Hepatocyte (in vitro differentiated cells): Measurements from ENCODE around the gene PDZD7. TPM values are rescaled to one million over a fixed set of nuclear protein-coding genes. Genes with fewer than 3 reads are reported as not detected.

Experiments used
- DNase-seq: peaks from one replicate; pipeline ENCODE4 v3.0.0-alpha.2; 2016; ENCODE audit warnings: low spot score
- H2AFZ ChIP-seq: fragments of 200-600 bp; sonication (generic); 2 replicates; pipeline ENCODE4 v1.6.0; 2016; ENCODE audit warnings: antibody characterized with exemption, mild to moderate bottlenecking
- H3K27ac ChIP-seq: fragments of 200-600 bp; sonication (generic); 2 replicates; pipeline ENCODE4 v1.5.1; 2016; ENCODE audit warnings: mild to moderate bottlenecking
- H3K27me3 ChIP-seq: fragments of 200-600 bp; sonication (generic); 2 replicates; pipeline ENCODE4 v1.6.1; 2016
- H3K36me3 ChIP-seq: fragments of 200-600 bp; sonication (generic); replicated peaks from 2 replicates; pipeline ENCODE4 v1.5.1; 2016; ENCODE audit warnings: low read depth; ENCODE audit not compliant: insufficient read depth
- H3K4me1 ChIP-seq: fragments of 200-600 bp; sonication (generic); 2 replicates; pipeline ENCODE4 v1.5.1; 2016; ENCODE audit warnings: mild to moderate bottlenecking, moderate library complexity; ENCODE audit not compliant: insufficient read depth
- H3K4me2 ChIP-seq: fragments of 200-600 bp; sonication (generic); 2 replicates; pipeline ENCODE4 v1.6.0; 2016
- H3K4me3 ChIP-seq: fragments of 200-600 bp; sonication (generic); 2 replicates; pipeline ENCODE4 v1.5.1; 2016; ENCODE audit warnings: mild to moderate bottlenecking
- H3K79me2 ChIP-seq: fragments of 200-600 bp; sonication (generic); 2 replicates; pipeline ENCODE4 v1.6.0; 2017; ENCODE audit warnings: mild to moderate bottlenecking
- H3K9me2 ChIP-seq: fragments of 200-600 bp; sonication (generic); replicated peaks from 2 replicates; pipeline ENCODE4 v1.6.0; 2017; ENCODE audit warnings: mild to moderate bottlenecking; ENCODE audit not compliant: insufficient read depth
- H3K9me3 ChIP-seq: fragments of 200-600 bp; sonication (generic); 2 replicates; pipeline ENCODE4 v1.5.1; 2016; ENCODE audit warnings: low read depth, mild to moderate bottlenecking
- H4K20me1 ChIP-seq: fragments of 200-600 bp; sonication (generic); 2 replicates; pipeline ENCODE4 v1.6.0; 2016; ENCODE audit warnings: mild to moderate bottlenecking; ENCODE audit not compliant: insufficient read depth, poor library complexity, severe bottlenecking
- CTCF ChIP-seq: fragments of 200-600 bp; sonication (generic); IDR thresholded peaks from 2 replicates; pipeline ENCODE4 v1.5.1; 2016; ENCODE audit warnings: antibody characterized with exemption, mild to moderate bottlenecking; ENCODE audit not compliant: poor library complexity
- EZH2 ChIP-seq: fragments of 200-600 bp; sonication (generic); IDR thresholded peaks from 2 replicates; pipeline ENCODE4 v1.6.1; 2016; ENCODE audit warnings: antibody characterized with exemption, mild to moderate bottlenecking, borderline replicate concordance
- EZH2phosphoT487 ChIP-seq: fragments of 200-600 bp; sonication (generic); IDR thresholded peaks from one replicate; pipeline ENCODE4 v1.6.1; 2018; ENCODE audit warnings: antibody characterized with exemption, mild to moderate bottlenecking, low read depth, moderate library complexity; ENCODE audit not compliant: unreplicated experiment, severe bottlenecking
- WGBS: methylation state at CpG from one replicate; pipeline ENCODE4 v1.1.6; 2016; ENCODE audit warnings: low lambda C conversion rate; ENCODE audit errors: missing lambda C conversion rate; 5-methylcytosine and 5-hydroxymethylcytosine counted together
- polyA plus RNA-seq: library from polyadenylated mRNA; unstranded; fragments of >200 nt; fragmentation: Nextera tagmentation; extraction: Ambion mirVana; gene quantifications from 2 replicates; pipeline ENCODE4 v1.2.1, GENCODE V29; 2016
- total RNA-seq: library from RNA; depleted of rRNA; stranded (reverse); fragments of >200 nt; gene quantifications from 2 replicates; pipeline ENCODE4 v1.2.3, GENCODE V29; 2014

The PDZD7 gene
- total and polyA plus RNA-seq, 2 experiments from 2014 or later: 6.0 to 8.4 TPM

GRCh38 chr10:101021239-101021638 is 9.7 kb downstream of the PDZD7 start:
- H3K9me2 ChIP-seq: no peaks in the 10 kb centered on the region
- no peak overlapping the region for H3K27ac ChIP-seq
- H3K36me3 ChIP-seq: no peaks in the 10 kb centered on the region
- WGBS: 82% methylated on average over 4 of the region's 4 CpGs
- no peak for DNase-seq
- no peaks in the 10 kb centered on the region for H3K9me3 ChIP-seq
- no peaks in the 10 kb centered on the region for H4K20me1 ChIP-seq
- no peak overlapping the region for H2AFZ ChIP-seq
- H3K4me3 ChIP-seq: no peak overlapping the region
- TF ChIP-seq EZH2 (no peak), CTCF (no peak), EZH2phosphoT487 (no peak)
- peaks cover 4% of the 10 kb centered on the region for H3K27me3 ChIP-seq
- no peaks in the 10 kb centered on the region for H3K79me2 ChIP-seq
- H3K4me1 ChIP-seq: peaks cover 9% of the 10 kb centered on the region
- no peak overlapping the region for H3K4me2 ChIP-seq

GRCh38 chr10:101020427-101021075 is 10.4 kb downstream of the PDZD7 start:
- peaks cover 9% of the 10 kb centered on the region for H3K4me1 ChIP-seq
- no peaks in the 10 kb centered on the region for H4K20me1 ChIP-seq
- DNase-seq: no peak
- 82% methylated on average over 10 of the region's 10 CpGs for WGBS
- TF ChIP-seq EZH2 (no peak), CTCF (no peak), EZH2phosphoT487 (no peak)
- no peaks in the 10 kb centered on the region for H3K9me3 ChIP-seq
- no peak overlapping the region for H3K27ac ChIP-seq
- H3K79me2 ChIP-seq: no peaks in the 10 kb centered on the region
- no peak overlapping the region for H3K4me3 ChIP-seq
- no peak overlapping the region for H2AFZ ChIP-seq
- H3K9me2 ChIP-seq: no peaks in the 10 kb centered on the region
- no peak overlapping the region for H3K4me2 ChIP-seq
- H3K27me3 ChIP-seq: peaks cover 4% of the 10 kb centered on the region
- H3K36me3 ChIP-seq: no peaks in the 10 kb centered on the region

- H3K9me3 ChIP-seq: no peaks in the 10 kb centered on the region
- H3K4me3 ChIP-seq: no peak overlapping the region
- H3K27me3 ChIP-seq: peaks cover 4% of the 10 kb centered on the region
- H3K4me2 ChIP-seq: peak overlapping the region; percentile 69
- no peak for TF ChIP-seq EZH2
- no peak for TF ChIP-seq EZH2phosphoT487
- no peak for TF ChIP-seq CTCF
- no peak overlapping the region for H2AFZ ChIP-seq
- no peaks in the 10 kb centered on the region for H4K20me1 ChIP-seq
- H3K79me2 ChIP-seq: no peaks in the 10 kb centered on the region
- H3K27ac ChIP-seq: no peak overlapping the region
- H3K9me2 ChIP-seq: no peaks in the 10 kb centered on the region
- WGBS: 53% methylated on average over 2 of the region's 2 CpGs
- H3K4me1 ChIP-seq: peaks cover 9% of the 10 kb centered on the region
- no peak for DNase-seq
- H3K36me3 ChIP-seq: no peaks in the 10 kb centered on the region
Measured at GRCh38 chr10:101019440-101019703, 11.6 kb downstream of the PDZD7 start.
